Caco-2 (cell line): ENCODE results near the gene LZTS2. TPM values are rescaled to one million over a fixed set of nuclear protein-coding genes. Genes with fewer than 3 reads are reported as not detected.
A peak's percentile ranks its signal among the peaks of the same experiment; 100 is the strongest.

Experiments
- BruUV-seq: library from RNA; stranded (reverse); fragments of 400-500 nt; replicated peaks from 2 replicates; lab custom pipeline; 2021; lab: Mats Ljungman, UMichigan
- CTCF ChIA-PET: fragments of 300-600 bp; sonication (Branson Sonifier 250); formaldehyde crosslinking; loops from one replicate; lab custom pipeline; 2022; ENCODE audit warnings: antibody characterized with exemption; lab: Charles Lee
- POLR2A ChIA-PET: fragments of 300-600 bp; sonication (Branson Sonifier 250); formaldehyde crosslinking; loops from one replicate; lab custom pipeline; 2022; ENCODE audit warnings: antibody characterized with exemption; lab: Charles Lee
- DNase-seq, 2 experiments: peaks; one replicate each; pipeline versions ENCODE4 v3.0.0 to v3.0.0-alpha.2; 2020 to 2022
- H3K27me3 ChIP-seq: replicated peaks from 2 replicates; pipeline ENCODE4 v1.6.0; 2011; ENCODE audit warnings: low read length; ENCODE audit not compliant: control insufficient read depth, insufficient read depth
- H3K36me3 ChIP-seq: 2 replicates; pipeline ENCODE4 v1.5.1; 2011; ENCODE audit warnings: low read length; ENCODE audit not compliant: control insufficient read depth, insufficient read depth
- H3K4me1 ChIP-seq: fragments of 250-450 bp; sonication (Bioruptor Pico); 2 replicates; pipeline ENCODE4 v1.5.1; 2020; ENCODE audit warnings: mild to moderate bottlenecking
- H3K4me3 ChIP-seq: 2 replicates; pipeline ENCODE4 v1.5.1; 2011; ENCODE audit warnings: low read depth, mild to moderate bottlenecking, control low read depth, low read length
- H3K9me3 ChIP-seq: fragments of 250-450 bp; sonication (Bioruptor Pico); 2 replicates; pipeline ENCODE4 v1.5.1; 2020; ENCODE audit warnings: mild to moderate bottlenecking, moderate library complexity
- H3K27ac Mint-ChIP-seq: one replicate; pipeline ENCODE4 v1.8.0; 2022; ENCODE audit warnings: mixed read lengths; ENCODE audit not compliant: unreplicated experiment
- H3K27me3 Mint-ChIP-seq: one replicate; pipeline ENCODE4 v1.8.0; 2022; ENCODE audit warnings: mixed read lengths; ENCODE audit not compliant: insufficient read depth, unreplicated experiment
- H3K36me3 Mint-ChIP-seq: one replicate; pipeline ENCODE4 v1.8.0; 2022; ENCODE audit warnings: mild to moderate bottlenecking, mixed read lengths; ENCODE audit not compliant: insufficient read depth, unreplicated experiment
- H3K4me1 Mint-ChIP-seq: one replicate; pipeline ENCODE4 v1.8.0; 2022; ENCODE audit warnings: low read depth, mixed read lengths; ENCODE audit not compliant: unreplicated experiment
- H3K4me3 Mint-ChIP-seq: one replicate; pipeline ENCODE4 v1.8.0; 2022; ENCODE audit warnings: mild to moderate bottlenecking, moderate library complexity, mixed read lengths; ENCODE audit not compliant: unreplicated experiment
- H3K9me3 Mint-ChIP-seq: one replicate; pipeline ENCODE4 v1.8.0; 2022; ENCODE audit warnings: mixed read lengths; ENCODE audit not compliant: unreplicated experiment
- intact Hi-C: fragments of 100-400 bp; cut with micrococcal nuclease; formaldehyde crosslinking; loops from one replicate; pipeline ENCODE4 v1.10.0; 2022; ENCODE audit not compliant: unreplicated experiment
- total RNA-seq: library from RNA; stranded (reverse); gene quantifications from 2 replicates; pipeline ENCODE4 v1.2.3, GENCODE V29; 2022
- TF ChIP-seq, protein P1 (sequence below), 2 experiments: fragments of 200-600 bp in 1 of 2; IDR thresholded peaks; 1 replicate in 1 of 2; 2 replicates in 1 of 2; pipeline versions ENCODE4 v1.5.1 to v1.8.0; 2011 to 2022; ENCODE audit warnings: antibody characterized with exemption in 1 of 2, control low read depth in 1 of 2, inconsistent platforms in 1 of 2, low read depth in 1 of 2, low read length in 1 of 2, mild to moderate bottlenecking in 1 of 2, moderate library complexity in 1 of 2; ENCODE audit not compliant: insufficient read depth in 1 of 2, severe bottlenecking in 1 of 2, unreplicated experiment in 1 of 2

LZTS2 gene
- total RNA-seq, 1 experiment from 2014 or later: 53.3 TPM

DNA sequence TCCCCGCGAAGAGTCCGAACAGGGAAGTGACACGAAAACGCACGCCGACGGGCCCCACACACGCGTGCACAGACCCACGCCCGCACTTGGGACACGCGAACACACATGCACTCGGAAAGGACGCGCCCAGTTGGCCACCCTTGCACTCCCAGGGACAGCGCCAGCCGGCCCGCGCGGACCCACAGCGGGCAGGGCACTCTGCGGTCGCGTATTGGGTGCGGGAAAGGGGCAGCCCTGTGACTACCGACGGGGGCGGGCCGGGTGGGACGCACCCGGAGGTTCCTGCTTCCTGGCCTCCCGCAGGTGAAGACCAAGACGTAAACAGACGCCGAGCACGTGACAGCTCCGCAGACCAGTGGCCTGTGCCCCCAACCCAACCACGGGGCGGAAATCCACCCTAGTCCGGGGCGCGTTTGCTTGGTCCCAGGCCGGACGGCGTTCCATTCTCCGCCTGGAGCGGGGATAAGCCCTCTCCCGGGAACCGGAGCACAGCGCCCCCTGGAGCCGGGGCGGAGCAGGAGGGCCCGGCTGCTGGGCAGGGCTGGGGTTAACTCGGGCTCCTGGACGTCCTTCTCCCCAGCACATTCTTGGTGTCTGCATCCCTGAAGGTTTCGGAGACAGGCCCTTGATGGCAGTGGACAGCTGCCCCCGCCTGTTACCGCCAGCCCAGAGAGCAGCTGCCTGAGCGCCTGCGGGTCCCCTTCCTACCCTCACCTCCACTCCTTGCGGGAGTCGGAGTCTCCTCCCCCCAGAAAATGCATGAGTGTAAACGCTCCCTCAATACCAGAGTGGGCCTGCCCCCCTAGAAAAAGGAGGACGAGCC, 2.0 kb upstream of the LZTS2 start:
- peak; percentile 92 to 94 for DNase-seq
- Histone ChIP-seq H3K36me3 (peaks cover 1% of the 10 kb centered on the region), H3K9me3 (no peaks in the 10 kb centered on the region), H3K4me1 (peaks cover 18% of the 10 kb centered on the region), H3K4me3 (peak overlapping the region; percentile 94), H3K27me3 (no peaks in the 10 kb centered on the region)
- BruUV-seq: no TSS peak
- H3K27me3 Mint-ChIP-seq: no peaks in the 10 kb centered on the region
- intact Hi-C loops: loop anchor here (1.0 to 2.0 kb wide), 3 partner anchors 16 to 69 kb away; no protein-coding TSS in a partner anchor
- TF ChIP-seq, protein P1, sequence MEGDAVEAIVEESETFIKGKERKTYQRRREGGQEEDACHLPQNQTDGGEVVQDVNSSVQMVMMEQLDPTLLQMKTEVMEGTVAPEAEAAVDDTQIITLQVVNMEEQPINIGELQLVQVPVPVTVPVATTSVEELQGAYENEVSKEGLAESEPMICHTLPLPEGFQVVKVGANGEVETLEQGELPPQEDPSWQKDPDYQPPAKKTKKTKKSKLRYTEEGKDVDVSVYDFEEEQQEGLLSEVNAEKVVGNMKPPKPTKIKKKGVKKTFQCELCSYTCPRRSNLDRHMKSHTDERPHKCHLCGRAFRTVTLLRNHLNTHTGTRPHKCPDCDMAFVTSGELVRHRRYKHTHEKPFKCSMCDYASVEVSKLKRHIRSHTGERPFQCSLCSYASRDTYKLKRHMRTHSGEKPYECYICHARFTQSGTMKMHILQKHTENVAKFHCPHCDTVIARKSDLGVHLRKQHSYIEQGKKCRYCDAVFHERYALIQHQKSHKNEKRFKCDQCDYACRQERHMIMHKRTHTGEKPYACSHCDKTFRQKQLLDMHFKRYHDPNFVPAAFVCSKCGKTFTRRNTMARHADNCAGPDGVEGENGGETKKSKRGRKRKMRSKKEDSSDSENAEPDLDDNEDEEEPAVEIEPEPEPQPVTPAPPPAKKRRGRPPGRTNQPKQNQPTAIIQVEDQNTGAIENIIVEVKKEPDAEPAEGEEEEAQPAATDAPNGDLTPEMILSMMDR (IDR thresholded peaks at IDR 0.05; ENCODE audit: insufficient read depth in 1 of 2, low read depth in 1 of 2, low read length in 1 of 2, severe bottlenecking in 1 of 2, unreplicated experiment in 1 of 2): peak; percentile 90 to 97
- ChIA-PET CTCF (interaction anchor here (0.6 to 7.1 kb wide), 20 partner anchors 9 to 119 kb away, joined by 3 to 58 read pairs (median 7); partner anchors contain the start of genes KAZALD1, MRPL43, PDZD7 and SEMA4G), POLR2A (interaction anchor here (0.5 to 1.0 kb wide), 3 partner anchors 27 to 33 kb away, joined by 3 to 5 read pairs (median 3); partner anchors contain the start of genes PDZD7 and SFXN3)
- H3K4me3 Mint-ChIP-seq: peak overlapping the region; percentile 81
- H3K4me1 Mint-ChIP-seq: peaks cover 19% of the 10 kb centered on the region
- peaks cover 48% of the 10 kb centered on the region for H3K36me3 Mint-ChIP-seq
- peak overlapping the region; percentile 74 for H3K27ac Mint-ChIP-seq
- H3K9me3 Mint-ChIP-seq: no peaks in the 10 kb centered on the region

DNA sequence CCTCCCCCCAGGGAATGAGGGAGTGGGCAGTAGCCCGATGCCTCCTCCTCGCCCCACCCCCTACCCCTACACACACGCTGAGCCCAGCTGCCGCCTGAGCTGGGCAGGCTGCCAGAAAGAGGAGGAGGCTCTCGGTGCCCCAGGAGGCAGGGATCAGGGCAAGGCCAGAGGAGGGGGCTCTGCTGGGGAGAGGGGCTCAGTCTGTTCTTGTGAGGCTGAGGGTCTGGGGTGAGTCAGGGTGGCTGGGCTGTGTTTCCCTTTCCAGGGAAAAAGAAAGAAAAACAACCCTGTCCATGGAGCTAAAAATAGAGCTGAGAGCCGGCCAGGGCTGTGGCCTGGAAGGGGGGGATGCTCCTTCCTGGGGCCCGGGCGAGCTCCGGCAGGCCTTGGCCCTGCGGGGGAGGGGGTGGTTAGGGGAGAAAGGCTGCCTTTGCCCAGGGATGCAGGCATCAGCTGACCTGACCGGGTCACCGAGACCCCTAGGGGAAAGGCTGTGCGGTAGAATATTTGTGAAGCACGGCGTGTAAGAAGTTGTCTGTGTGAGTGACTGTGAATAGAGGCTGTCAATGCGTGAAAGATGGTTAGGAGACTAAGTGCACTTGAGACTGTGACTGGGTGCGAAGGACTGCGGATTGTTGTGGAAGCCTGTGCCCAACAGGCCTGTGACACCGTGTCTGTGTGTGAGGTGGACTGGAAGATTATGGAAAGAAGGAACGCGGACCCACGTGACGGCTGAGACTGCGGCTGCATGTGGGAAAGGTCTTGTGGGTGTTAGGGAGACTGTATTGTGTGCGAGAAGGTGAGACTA, 1.2 kb upstream of the LZTS2 start:
- H3K4me3 ChIP-seq: peak overlapping the region; percentile 94
- TF ChIP-seq, protein P1 (IDR thresholded peaks at IDR 0.05; ENCODE audit: insufficient read depth in 1 of 2, low read depth in 1 of 2, low read length in 1 of 2, severe bottlenecking in 1 of 2, unreplicated experiment in 1 of 2): no peak
- H3K36me3 Mint-ChIP-seq: peaks cover 44% of the 10 kb centered on the region

More for the DNA sequence above, 1.2 kb upstream of the LZTS2 start:
- Histone ChIP-seq H3K27me3 (no peaks in the 10 kb centered on the region), H3K36me3 (peaks cover 1% of the 10 kb centered on the region; the same call in 1 of the 2 replicates), H3K4me1 (peaks cover 18% of the 10 kb centered on the region), H3K9me3 (no peaks in the 10 kb centered on the region)
- DNase-seq: peak; percentile 62 to 70
- BruUV-seq: no TSS peak
- ChIA-PET CTCF (interaction anchor here (0.6 to 7.1 kb wide), 14 partner anchors 12 to 143 kb away, joined by 3 to 58 read pairs (median 7); partner anchors contain the start of genes MRPL43, PDZD7, SEMA4G and SFXN3), POLR2A (interaction anchor here (0.6 to 0.7 kb wide), 4 partner anchors 19 to 651 kb away, joined by 3 to 5 read pairs (median 4); partner anchors contain the start of gene SCD)
- H3K27ac Mint-ChIP-seq: peak overlapping the region; percentile 74
- no peaks in the 10 kb centered on the region for H3K9me3 Mint-ChIP-seq
- no peaks in the 10 kb centered on the region for H3K27me3 Mint-ChIP-seq
- H3K4me3 Mint-ChIP-seq: peak overlapping the region; percentile 81
- H3K4me1 Mint-ChIP-seq: peaks cover 19% of the 10 kb centered on the region
- intact Hi-C loops: loop anchor here (2.0 kb wide), 1 partner anchor 68 kb away; no protein-coding TSS in a partner anchor
